ENCODE results near the gene MRTFB. TPM values are rescaled to one million over a fixed set of nuclear protein-coding genes. Genes with fewer than 3 reads are reported as not detected.

MRTFB gene
- total RNA-seq, 1 experiment from 2014 or later = 29.8 TPM

DNA sequence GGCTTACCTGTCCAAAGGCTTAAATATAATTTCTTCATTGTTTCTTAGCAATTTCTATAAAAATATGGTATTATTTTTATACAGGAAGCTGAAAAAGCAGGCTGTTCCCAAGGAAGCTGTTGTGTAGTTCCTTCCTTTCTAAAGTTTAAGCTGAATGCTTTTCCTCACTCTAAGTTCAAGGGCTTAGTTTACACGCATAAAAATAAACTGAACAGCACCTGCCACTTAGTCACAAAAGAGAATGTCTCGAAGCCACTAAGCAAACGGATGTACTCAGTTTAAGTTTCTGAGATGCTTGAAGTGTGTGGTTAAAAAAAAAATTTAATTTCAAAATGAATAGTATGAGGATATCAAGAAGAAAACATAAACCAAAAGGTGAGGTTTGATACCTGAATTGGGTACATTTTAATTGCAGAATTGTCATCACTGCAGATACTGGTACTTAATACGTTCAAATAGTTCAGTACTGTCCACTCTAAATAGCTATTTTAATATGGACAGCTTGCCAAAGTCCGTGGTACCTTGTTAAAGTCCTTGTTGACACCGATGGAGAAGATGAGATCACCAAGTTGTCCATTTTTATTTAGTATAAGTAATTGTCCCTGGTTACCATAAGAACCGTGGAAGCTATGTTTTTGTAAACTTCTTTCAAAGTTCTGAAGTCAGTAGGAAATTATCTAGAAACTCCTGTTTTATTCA lies 38.1 kb downstream of the MRTFB start:
- ChIA-PET POLR2A (ENCODE audit: low non-redundant PET) (interaction anchor here (0.7 kb wide), 1 partner anchor 17 kb away, joined by 4 read pairs; no protein-coding TSS in a partner anchor), CTCF (no interaction called here)
- Histone ChIP-seq H3K36me3 (ENCODE audit: insufficient read depth, low read length, poor library complexity, severe bottlenecking) (no peaks in the 10 kb centered on the region), H3K4me3 (ENCODE audit: low read depth, low read length, poor library complexity, severe bottlenecking) (no peak overlapping the region), H3K9me3 (ENCODE audit: low read depth, low read length, poor library complexity, severe bottlenecking) (no peaks in the 10 kb centered on the region), H3K4me1 (ENCODE audit: insufficient read depth, low read length, poor library complexity, severe bottlenecking) (no peaks in the 10 kb centered on the region), H3K27me3 (replicated peaks; ENCODE audit: insufficient read depth, low read depth, low read length, poor library complexity) (no peaks in the 10 kb centered on the region), H3K27ac (ENCODE audit: low read depth, low read length, poor library complexity, severe bottlenecking) (no peak overlapping the region)
- intact Hi-C loops (cut with micrococcal nuclease; ENCODE audit: unreplicated experiment) = no loop called here
- TF ChIP-seq EZH2 (IDR thresholded peaks at IDR 0.05; ENCODE audit: borderline replicate concordance, low read depth, low read length, poor library complexity, severe bottlenecking) = no peak
- TF ChIP-seq, protein P1, sequence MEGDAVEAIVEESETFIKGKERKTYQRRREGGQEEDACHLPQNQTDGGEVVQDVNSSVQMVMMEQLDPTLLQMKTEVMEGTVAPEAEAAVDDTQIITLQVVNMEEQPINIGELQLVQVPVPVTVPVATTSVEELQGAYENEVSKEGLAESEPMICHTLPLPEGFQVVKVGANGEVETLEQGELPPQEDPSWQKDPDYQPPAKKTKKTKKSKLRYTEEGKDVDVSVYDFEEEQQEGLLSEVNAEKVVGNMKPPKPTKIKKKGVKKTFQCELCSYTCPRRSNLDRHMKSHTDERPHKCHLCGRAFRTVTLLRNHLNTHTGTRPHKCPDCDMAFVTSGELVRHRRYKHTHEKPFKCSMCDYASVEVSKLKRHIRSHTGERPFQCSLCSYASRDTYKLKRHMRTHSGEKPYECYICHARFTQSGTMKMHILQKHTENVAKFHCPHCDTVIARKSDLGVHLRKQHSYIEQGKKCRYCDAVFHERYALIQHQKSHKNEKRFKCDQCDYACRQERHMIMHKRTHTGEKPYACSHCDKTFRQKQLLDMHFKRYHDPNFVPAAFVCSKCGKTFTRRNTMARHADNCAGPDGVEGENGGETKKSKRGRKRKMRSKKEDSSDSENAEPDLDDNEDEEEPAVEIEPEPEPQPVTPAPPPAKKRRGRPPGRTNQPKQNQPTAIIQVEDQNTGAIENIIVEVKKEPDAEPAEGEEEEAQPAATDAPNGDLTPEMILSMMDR (conservative IDR thresholded peaks at IDR 0.05; ENCODE audit: low read depth, low read length) = no peak
- no TSS peak for BruUV-seq (replicated peaks)
- DNase-seq (ENCODE audit: low spot score) = no peak

DNA sequence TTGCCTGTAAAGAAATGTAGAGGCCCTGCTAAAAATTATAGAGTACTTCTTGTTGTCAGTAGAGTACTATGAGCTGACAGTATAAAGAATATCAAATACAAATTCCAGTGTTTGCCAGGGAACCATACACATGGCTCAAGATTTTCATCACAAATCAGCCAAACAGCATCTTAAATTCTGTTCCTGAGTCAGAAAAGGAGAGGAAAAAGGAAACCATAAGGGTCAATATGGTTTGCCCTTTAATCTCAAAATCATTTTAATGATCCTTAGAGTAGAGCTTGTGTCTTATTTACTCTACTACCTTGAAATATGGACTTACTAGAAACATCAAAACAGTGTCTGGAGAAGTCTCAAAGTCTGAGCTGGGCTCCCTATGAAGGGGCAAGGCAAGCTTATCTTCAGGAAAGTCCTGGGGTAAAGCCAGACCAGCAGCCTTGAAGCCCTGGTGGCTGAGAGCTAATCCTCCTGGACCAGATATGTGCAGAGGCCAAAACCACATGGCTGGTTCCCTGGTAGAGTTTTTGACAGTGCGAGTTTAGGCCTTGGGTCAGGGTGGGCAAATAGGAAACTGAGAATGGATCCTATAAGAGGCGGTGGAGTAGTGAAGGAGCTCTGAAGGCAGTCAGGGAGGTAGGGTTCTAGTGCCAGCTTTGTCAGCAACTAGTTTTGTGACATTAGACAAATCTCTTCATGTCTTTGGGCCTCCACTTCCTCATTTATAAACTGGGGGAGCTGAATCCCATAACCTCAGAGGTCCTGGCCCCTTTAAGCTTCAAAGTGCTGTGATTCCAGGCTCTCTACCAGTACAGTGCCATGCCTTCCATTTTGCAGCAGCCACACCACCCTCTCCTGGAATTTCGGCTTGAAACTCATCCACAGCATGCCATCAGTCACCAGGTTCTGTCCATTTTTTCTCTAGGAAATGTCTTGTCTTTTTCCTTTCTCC lies 38.9 kb downstream of the MRTFB start:
- BruUV-seq (replicated peaks) = no TSS peak
- no peaks in the 10 kb centered on the region for H3K4me1 ChIP-seq (ENCODE audit: insufficient read depth, low read length, poor library complexity, severe bottlenecking)

DNA sequence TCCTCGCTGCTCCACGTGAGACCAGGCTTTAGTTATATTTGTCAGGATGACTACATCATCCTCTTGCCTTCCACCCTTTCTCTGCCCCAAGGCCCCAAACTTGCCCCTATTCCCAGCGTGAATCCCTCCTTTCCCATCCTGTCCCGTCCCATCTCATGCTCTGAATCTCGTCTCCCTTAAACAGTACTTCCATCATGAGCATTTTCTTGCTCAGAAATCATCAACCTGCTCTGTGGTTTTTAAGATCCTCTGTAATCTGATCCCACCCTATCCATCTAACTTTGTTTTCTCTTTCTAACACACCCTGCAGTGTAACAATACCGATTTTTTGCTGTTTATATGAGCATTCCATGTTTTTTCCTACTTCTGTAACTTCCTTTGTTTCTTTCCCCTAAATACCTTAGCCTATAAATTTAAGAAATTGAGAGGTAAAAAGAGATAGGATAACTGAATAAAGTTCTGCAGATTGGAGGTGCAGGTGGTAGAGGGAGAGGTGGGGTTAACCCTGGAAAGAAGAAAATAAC lies 39.7 kb downstream of the MRTFB start:
- no peak for DNase-seq (ENCODE audit: low spot score)
- Histone ChIP-seq H3K27ac (ENCODE audit: low read depth, low read length, poor library complexity, severe bottlenecking) (no peak overlapping the region), H3K4me3 (ENCODE audit: low read depth, low read length, poor library complexity, severe bottlenecking) (no peak overlapping the region), H3K4me1 (ENCODE audit: insufficient read depth, low read length, poor library complexity, severe bottlenecking) (no peaks in the 10 kb centered on the region), H3K9me3 (ENCODE audit: low read depth, low read length, poor library complexity, severe bottlenecking) (no peaks in the 10 kb centered on the region), H3K36me3 (ENCODE audit: insufficient read depth, low read length, poor library complexity, severe bottlenecking) (no peaks in the 10 kb centered on the region), H3K27me3 (replicated peaks; ENCODE audit: insufficient read depth, low read depth, low read length, poor library complexity) (no peaks in the 10 kb centered on the region)
- TF ChIP-seq EZH2 (IDR thresholded peaks at IDR 0.05; ENCODE audit: borderline replicate concordance, low read depth, low read length, poor library complexity, severe bottlenecking) = no peak
- TF ChIP-seq, protein P1 (conservative IDR thresholded peaks at IDR 0.05; ENCODE audit: low read depth, low read length) = no peak
- BruUV-seq (replicated peaks) = no TSS peak
- ChIA-PET CTCF (no interaction called here), POLR2A (ENCODE audit: low non-redundant PET) (no interaction called here)
- intact Hi-C loops (cut with micrococcal nuclease; ENCODE audit: unreplicated experiment) = no loop called here

More for the DNA sequence above, 38.9 kb downstream of the MRTFB start:
- ChIA-PET POLR2A (ENCODE audit: low non-redundant PET) (interaction anchor here (0.7 kb wide), 1 partner anchor 16 kb away, joined by 4 read pairs; no protein-coding TSS in a partner anchor), CTCF (no interaction called here)
- Histone ChIP-seq H3K27me3 (replicated peaks; ENCODE audit: insufficient read depth, low read depth, low read length, poor library complexity) (no peaks in the 10 kb centered on the region), H3K36me3 (ENCODE audit: insufficient read depth, low read length, poor library complexity, severe bottlenecking) (no peaks in the 10 kb centered on the region), H3K9me3 (ENCODE audit: low read depth, low read length, poor library complexity, severe bottlenecking) (no peaks in the 10 kb centered on the region), H3K27ac (ENCODE audit: low read depth, low read length, poor library complexity, severe bottlenecking) (no peak overlapping the region), H3K4me3 (ENCODE audit: low read depth, low read length, poor library complexity, severe bottlenecking) (no peak overlapping the region)
- no peak for DNase-seq (ENCODE audit: low spot score)
- intact Hi-C loops (cut with micrococcal nuclease; ENCODE audit: unreplicated experiment) = no loop called here
- TF ChIP-seq EZH2 (IDR thresholded peaks at IDR 0.05; ENCODE audit: borderline replicate concordance, low read depth, low read length, poor library complexity, severe bottlenecking) = no peak
- TF ChIP-seq, protein P1 (conservative IDR thresholded peaks at IDR 0.05; ENCODE audit: low read depth, low read length) = no peak
